Liver (tissue), 3 donors: ENCODE measurements around the gene ERP44.

Experiments
- ATF3 ChIP-seq: IDR thresholded peaks from 2 replicates; pipeline ENCODE4 v1.6.1; 2016; ENCODE audit warnings: antibody characterized with exemption
- FOXA1 ChIP-seq: IDR thresholded peaks from 2 replicates; pipeline ENCODE4 v1.6.1; 2016; ENCODE audit warnings: antibody characterized with exemption
- JUND ChIP-seq, 2 donors: IDR thresholded peaks; 2 replicates each; pipeline ENCODE4 v1.6.1; 2016; ENCODE audit warnings: antibody characterized with exemption in 2 of 2
- RAD21 ChIP-seq, 2 donors: IDR thresholded peaks; 2 replicates each; pipeline ENCODE4 v1.6.1; 2016; ENCODE audit warnings: antibody characterized with exemption in 2 of 2, mild to moderate bottlenecking in 2 of 2
- REST ChIP-seq: IDR thresholded peaks from 2 replicates; pipeline ENCODE4 v1.6.1; 2016; ENCODE audit warnings: antibody characterized with exemption, mild to moderate bottlenecking
- SP1 ChIP-seq: IDR thresholded peaks from 2 replicates; pipeline ENCODE4 v1.6.1; 2018; ENCODE audit warnings: antibody characterized with exemption, mild to moderate bottlenecking
- TF ChIP-seq, protein P1 (sequence below): fragments of 150-350 bp; IDR thresholded peaks from 2 replicates; pipeline ENCODE4 v1.5.1; 2017; ENCODE audit warnings: improper control_type of control experiment, low read depth, low read length; ENCODE audit not compliant: missing input control
- donor health status: healthy.
- donor health status: healthy.

DNA sequence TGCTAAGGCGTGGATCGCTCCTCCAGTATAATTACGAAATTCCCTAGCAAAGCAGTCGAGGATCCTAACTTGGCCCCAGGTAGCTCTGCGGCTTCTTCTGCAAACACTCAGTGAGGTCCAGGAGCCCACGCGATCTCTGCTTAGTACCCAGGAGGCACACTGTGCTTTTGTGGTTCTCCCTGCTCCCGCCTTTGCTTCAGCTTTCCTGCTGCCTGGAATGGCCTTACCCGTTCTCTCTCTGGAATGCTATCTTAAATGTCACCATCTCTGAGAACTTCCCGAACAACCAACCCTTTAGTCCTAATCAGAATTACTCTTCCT lies 882 bp upstream of the ERP44 start:
- TF ChIP-seq REST (no peak), RAD21 (IDR thresholded peaks at IDR 0.05) (no peak), FOXA1 (no peak), SP1 (no peak), ATF3 (no peak), JUND (IDR thresholded peaks at IDR 0.05) (no peak)
- TF ChIP-seq, protein P1, sequence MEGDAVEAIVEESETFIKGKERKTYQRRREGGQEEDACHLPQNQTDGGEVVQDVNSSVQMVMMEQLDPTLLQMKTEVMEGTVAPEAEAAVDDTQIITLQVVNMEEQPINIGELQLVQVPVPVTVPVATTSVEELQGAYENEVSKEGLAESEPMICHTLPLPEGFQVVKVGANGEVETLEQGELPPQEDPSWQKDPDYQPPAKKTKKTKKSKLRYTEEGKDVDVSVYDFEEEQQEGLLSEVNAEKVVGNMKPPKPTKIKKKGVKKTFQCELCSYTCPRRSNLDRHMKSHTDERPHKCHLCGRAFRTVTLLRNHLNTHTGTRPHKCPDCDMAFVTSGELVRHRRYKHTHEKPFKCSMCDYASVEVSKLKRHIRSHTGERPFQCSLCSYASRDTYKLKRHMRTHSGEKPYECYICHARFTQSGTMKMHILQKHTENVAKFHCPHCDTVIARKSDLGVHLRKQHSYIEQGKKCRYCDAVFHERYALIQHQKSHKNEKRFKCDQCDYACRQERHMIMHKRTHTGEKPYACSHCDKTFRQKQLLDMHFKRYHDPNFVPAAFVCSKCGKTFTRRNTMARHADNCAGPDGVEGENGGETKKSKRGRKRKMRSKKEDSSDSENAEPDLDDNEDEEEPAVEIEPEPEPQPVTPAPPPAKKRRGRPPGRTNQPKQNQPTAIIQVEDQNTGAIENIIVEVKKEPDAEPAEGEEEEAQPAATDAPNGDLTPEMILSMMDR, result no peak
